Glomerular endothelial cell (primary cell): Measurements from ENCODE around the gene CLCN1. TPM values are rescaled to one million over a fixed set of nuclear protein-coding genes. Genes with fewer than 3 reads are reported as not detected.
"Not testable (repeated sequence)": the region's sequence is repeated elsewhere in the genome, so short reads cannot be mapped to it uniquely, and the experiment has no call there.

Experiments used
- DNase-seq: peaks from one replicate; pipeline ENCODE4 v3.0.0-alpha.2; 2011; ENCODE audit warnings: low read depth, low spot score; ENCODE audit errors: extremely low read depth
- total RNA-seq: library from RNA; depleted of rRNA; stranded (reverse); fragments of >200 nt; gene quantifications from 2 replicates; pipeline ENCODE4 v1.2.3, GENCODE V29; 2015

The CLCN1 gene
- not detected in 2 replicates for total RNA-seq

- no peak for DNase-seq
Observed at GRCh38 chr7:143315776-143316175, at the start of gene CLCN1. Gene CLCN1, plus strand, starts transcription at chr7:143316111. Its CDS starts 102 bp downstream, at chr7:143316213.

GRCh38 chr7:143269251-143269650 lies 46.7 kb upstream of the CLCN1 start:
- no peak for DNase-seq

GRCh38 chr7:143271240-143271639 lies 44.7 kb upstream of the CLCN1 start:
- no peak for DNase-seq

GRCh38 chr7:143272871-143273270 lies 43.0 kb upstream of the CLCN1 start:
- no peak for DNase-seq

GRCh38 chr7:143279186-143280098 lies 36.5 kb upstream of the CLCN1 start:
- no peak for DNase-seq

- DNase-seq: no peak
Observed at GRCh38 chr7:143280160-143280559, 35.8 kb upstream of the CLCN1 start.

GRCh38 chr7:143280566-143280965 lies 35.3 kb upstream of the CLCN1 start:
- no peak for DNase-seq

- DNase-seq: no peak
Observed at GRCh38 chr7:143281529-143281928, 34.4 kb upstream of the CLCN1 start.

GRCh38 chr7:143282124-143282523 lies 33.8 kb upstream of the CLCN1 start:
- no peak for DNase-seq

- no peak for DNase-seq
Observed at GRCh38 chr7:143283381-143283780, 32.5 kb upstream of the CLCN1 start.

GRCh38 chr7:143284591-143285469 lies 31.1 kb upstream of the CLCN1 start, which contains the start of gene TMEM139:
Gene TMEM139, plus strand, starts transcription at chr7:143284958. Its CDS starts 1,000 bp downstream, at chr7:143285958.
- DNase-seq: no peak

- DNase-seq: no peak
Observed at GRCh38 chr7:143285470-143285778, 30.5 kb upstream of the CLCN1 start.

GRCh38 chr7:143285806-143286521 lies 29.9 kb upstream of the CLCN1 start:
- no peak for DNase-seq

GRCh38 chr7:143286522-143286890 lies 29.4 kb upstream of the CLCN1 start:
- DNase-seq: no peak

GRCh38 chr7:143287339-143287934 lies 28.5 kb upstream of the CLCN1 start:
- DNase-seq: no peak

- DNase-seq: no peak
Observed at GRCh38 chr7:143287935-143288826, 27.7 kb upstream of the CLCN1 start, which contains the start of gene CASP2. Gene CASP2, plus strand, starts transcription at chr7:143288351. Its CDS starts 105 bp downstream, at chr7:143288456.

- no peak for DNase-seq
Observed at GRCh38 chr7:143288836-143289235, 27.1 kb upstream of the CLCN1 start.

- no peak for DNase-seq
Observed at GRCh38 chr7:143289421-143289820, 26.5 kb upstream of the CLCN1 start.

- not testable (repeated sequence) for DNase-seq
Observed at GRCh38 chr7:143289888-143290287, 26.0 kb upstream of the CLCN1 start.
